ENCODE results near the gene TMEM185B.

Gene TMEM185B

GRCh38 chr2:120230515-120231471 is 7.6 kb upstream of the TMEM185B start:
- no peak for TF ChIP-seq POLR2A (IDR thresholded peaks at IDR 0.05; ENCODE audit: low read length)
- TF ChIP-seq GATA1 (IDR thresholded peaks at IDR 0.05; ENCODE audit: low read depth, low read length): no peak
- no peak for DNase-seq

GRCh38 chr2:120229341-120229740 is 6.1 kb upstream of the TMEM185B start:
- no peak for DNase-seq
- TF ChIP-seq POLR2A (IDR thresholded peaks at IDR 0.05; ENCODE audit: low read length) (no peak), GATA1 (IDR thresholded peaks at IDR 0.05; ENCODE audit: low read depth, low read length) (no peak)

DNA sequence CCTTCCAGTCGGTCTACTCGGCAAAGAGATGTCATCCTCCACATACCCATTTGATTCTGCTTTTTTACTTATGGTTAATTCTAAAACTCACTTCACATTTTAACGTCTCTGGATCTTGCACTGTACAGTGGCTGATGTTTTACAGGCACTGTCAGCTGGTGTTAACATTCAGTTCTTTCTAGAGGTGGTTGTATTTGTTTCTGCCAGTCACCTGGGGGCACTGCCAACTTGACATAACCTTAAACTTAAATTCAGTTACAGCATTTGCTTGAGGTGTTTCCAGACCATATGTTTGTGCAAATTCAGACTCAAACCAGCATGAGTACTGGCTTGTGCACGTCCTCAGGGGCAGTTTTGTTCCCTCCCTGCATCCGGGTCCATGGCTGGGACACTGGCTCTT is 5.3 kb upstream of the TMEM185B start:
- no peak for DNase-seq

DNA sequence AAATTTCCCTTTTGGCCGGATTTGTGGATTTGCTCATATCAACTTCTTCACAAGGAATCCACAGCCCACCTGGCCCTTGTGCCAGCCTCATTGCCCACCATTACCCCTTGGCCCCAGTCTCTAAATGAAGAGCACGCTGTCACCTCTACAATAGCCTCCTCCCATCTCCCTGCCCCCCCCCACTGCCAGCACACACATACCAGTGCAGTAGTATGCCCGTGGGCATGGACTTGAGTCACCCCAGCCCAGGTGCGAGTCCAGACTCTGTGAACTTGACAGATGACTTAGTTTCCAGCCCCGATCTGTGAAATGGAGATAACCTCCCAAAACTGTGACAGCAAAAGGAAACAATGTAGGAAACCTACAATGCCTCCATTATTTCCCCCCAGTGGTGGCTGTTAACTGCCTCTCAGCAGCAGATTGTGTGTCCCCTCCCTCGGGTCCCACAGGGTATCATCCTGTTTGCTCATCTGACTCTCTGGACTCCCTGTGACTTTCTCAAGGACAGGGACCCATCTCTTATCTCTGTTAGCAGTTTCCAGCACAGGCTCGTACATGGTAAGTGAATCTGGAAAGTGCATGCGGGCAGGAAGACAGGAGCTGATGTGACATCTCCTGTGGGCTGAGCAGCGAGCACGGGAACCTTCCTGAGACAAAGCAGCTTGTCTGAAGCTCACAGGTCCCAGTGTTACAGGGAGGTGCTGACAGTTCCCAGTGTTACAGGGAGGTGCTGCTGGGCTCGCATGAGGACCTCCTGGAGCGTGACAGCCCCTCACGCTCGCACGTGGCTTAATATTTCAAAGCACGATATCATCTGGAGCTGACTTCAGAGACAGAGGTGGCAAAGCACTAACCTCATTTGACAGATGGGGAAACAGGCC is 4.2 kb upstream of the TMEM185B start:
- peak; percentile 34 to 62 for DNase-seq
- TF ChIP-seq POLR2A (IDR thresholded peaks at IDR 0.05; ENCODE audit: low read length): no peak

More for the DNA sequence above, 5.3 kb upstream of the TMEM185B start:
- TF ChIP-seq POLR2A (IDR thresholded peaks at IDR 0.05; ENCODE audit: low read length) (no peak), GATA1 (IDR thresholded peaks at IDR 0.05; ENCODE audit: low read depth, low read length) (no peak)

DNA sequence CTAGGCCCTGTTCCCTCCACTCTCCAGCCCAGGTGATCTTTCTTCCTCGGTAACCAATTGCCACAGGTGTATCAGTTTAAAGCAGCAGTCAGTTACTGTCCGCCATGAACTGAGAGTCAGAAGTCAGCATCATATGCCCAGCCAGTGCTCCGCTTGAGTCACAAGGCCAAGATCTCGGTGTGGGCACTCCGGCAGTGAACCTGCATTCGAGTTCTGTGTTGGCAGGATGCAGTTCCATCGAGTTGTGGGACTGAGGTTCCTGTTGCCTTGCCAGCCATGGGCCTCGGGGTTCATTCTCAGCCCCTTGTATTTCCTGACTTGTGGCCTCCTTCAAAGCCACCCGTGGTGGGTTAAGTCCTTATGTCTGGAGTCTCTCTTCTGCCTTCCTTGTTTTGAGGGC is 3.1 kb upstream of the TMEM185B start:
- DNase-seq: no peak
- TF ChIP-seq POLR2A (IDR thresholded peaks at IDR 0.05; ENCODE audit: low read length) (no peak), GATA1 (IDR thresholded peaks at IDR 0.05; ENCODE audit: low read depth, low read length) (no peak)

GRCh38 chr2:120225549-120226065 is 2.4 kb upstream of the TMEM185B start:
- TF ChIP-seq GATA1 (IDR thresholded peaks at IDR 0.05; ENCODE audit: low read depth, low read length) (no peak), POLR2A (IDR thresholded peaks at IDR 0.05; ENCODE audit: low read length) (no peak)
- no peak for DNase-seq

DNA sequence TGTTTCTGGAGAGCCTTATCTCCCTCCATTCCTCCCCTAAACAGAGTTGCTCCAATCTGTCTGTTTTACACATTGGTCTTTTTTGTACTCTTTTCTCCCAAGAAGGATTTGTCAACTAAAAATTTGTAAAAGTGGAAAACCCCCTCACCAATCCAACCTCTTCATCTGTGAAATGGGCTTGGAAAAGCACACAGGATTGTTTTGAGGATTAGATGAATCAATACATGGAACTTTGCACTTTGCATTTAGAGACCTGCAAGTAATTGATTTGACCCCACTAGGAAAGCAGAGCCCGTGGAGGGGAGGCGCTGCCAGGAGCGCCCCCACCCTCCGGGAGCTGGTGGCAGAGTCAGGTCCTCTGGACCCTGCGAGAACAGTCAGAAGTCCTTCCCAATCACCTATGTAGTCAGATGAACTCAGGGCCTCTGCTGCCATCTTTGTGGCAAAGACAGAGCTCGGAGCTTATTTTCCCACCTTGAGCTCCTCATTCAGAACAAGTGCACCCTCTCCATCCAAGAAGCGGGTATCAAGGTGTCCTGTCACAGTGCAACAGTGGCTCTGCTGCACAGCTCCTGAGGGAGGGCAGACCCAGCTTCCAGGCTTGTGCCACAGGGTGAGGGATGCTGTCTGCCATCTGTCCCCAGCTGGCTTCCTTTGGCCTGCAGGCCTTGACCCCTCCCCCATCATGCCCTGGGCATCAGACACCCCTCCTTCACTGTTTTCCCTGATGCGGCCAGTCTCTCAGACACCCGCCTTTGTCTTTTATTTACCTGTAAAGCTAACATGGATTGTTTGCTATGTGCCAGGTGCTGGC is 1.7 kb upstream of the TMEM185B start:
- DNase-seq: no peak
- TF ChIP-seq GATA1 (IDR thresholded peaks at IDR 0.05; ENCODE audit: low read depth, low read length): no peak
- no peak for TF ChIP-seq POLR2A (IDR thresholded peaks at IDR 0.05; ENCODE audit: low read length)

DNA sequence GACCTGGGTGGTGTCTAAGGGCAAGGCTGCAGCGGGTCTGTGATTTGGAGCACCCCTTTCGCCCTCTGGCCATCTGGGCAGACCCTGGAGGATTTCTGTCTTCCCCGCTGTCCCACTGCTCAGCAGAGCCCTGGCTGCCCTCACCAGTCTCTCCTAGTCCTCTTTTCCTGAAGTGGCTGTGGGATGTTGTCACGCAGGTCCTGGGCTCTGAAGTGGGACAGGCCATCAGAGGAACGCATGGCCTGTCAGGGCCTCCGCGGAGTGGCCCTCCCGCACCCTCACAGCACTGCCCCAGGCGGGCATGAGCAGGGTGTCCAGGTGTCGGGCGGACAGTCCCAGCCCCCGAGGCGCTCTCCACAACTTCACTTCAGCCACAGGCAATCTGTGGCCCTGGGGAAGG is 1.1 kb upstream of the TMEM185B start:
- no peak for TF ChIP-seq POLR2A (IDR thresholded peaks at IDR 0.05; ENCODE audit: low read length)
- no peak for TF ChIP-seq GATA1 (IDR thresholded peaks at IDR 0.05; ENCODE audit: low read depth, low read length)

GRCh38 chr2:120222186-120223033 is 790 bp downstream of the TMEM185B start:
- TF ChIP-seq GATA1 (IDR thresholded peaks at IDR 0.05; ENCODE audit: low read depth, low read length) (no peak), POLR2A (IDR thresholded peaks at IDR 0.05; ENCODE audit: low read length) (no peak)
- DNase-seq: no peak

More for the DNA sequence above, 1.1 kb upstream of the TMEM185B start:
- DNase-seq: no peak

- TF ChIP-seq POLR2A (IDR thresholded peaks at IDR 0.05; ENCODE audit: low read length) (no peak), GATA1 (IDR thresholded peaks at IDR 0.05; ENCODE audit: low read depth, low read length) (no peak)
Observed at GRCh38 chr2:120221616-120222015, 1.6 kb downstream of the TMEM185B start.

DNA sequence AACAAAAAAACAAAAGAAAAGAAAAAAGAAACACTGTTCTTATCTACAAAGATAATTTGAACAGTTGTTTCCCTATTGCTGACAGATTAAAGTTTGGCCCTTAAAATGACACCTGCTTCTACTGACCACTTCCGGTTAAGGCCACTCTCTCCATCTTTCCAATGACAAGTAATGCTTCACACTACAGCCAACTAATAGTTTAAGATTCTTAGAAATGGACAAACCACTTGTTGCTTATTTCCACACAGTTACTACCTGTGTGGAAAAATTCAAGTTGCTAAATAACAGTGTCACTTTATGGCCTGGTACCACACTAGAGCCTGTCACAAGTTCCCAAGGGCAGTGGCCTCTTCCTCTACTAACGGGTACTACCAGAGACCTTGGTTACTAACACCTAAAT is 2.4 kb downstream of the TMEM185B start:
- no peak for TF ChIP-seq GATA1 (IDR thresholded peaks at IDR 0.05; ENCODE audit: low read depth, low read length)
- no peak for TF ChIP-seq POLR2A (IDR thresholded peaks at IDR 0.05; ENCODE audit: low read length)
- DNase-seq: no peak

More at GRCh38 chr2:120221616-120222015, 1.6 kb downstream of the TMEM185B start:
- no peak for DNase-seq

DNA sequence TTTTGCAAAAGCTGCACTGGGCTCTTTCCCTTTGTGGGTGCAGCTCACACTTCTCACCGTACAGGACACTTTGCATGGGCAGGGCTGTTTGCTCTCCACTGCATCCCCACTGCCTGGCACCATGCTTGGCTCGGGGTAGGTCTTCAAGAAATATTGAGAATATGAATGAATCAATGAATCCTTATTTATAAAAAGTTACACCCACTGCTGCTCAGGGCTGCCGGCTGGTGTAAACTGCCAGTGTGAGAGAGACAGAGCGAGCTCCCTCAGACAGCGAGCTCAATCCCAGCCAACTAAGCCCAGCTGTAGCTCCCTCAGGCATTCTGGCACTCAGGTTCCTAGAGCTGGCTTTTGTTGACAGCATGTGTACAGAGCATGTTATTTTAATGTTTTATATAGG is 3.4 kb downstream of the TMEM185B start:
- no peak for DNase-seq
- TF ChIP-seq GATA1 (IDR thresholded peaks at IDR 0.05; ENCODE audit: low read depth, low read length): no peak
- no peak for TF ChIP-seq POLR2A (IDR thresholded peaks at IDR 0.05; ENCODE audit: low read length)

Measured in erythroblast (primary cell).